ENCODE results near the gene CCDC152. TPM values are rescaled to one million over a fixed set of nuclear protein-coding genes. Genes with fewer than 3 reads are reported as not detected.

Gene CCDC152
- total RNA-seq, 5 donors from 2014 or later (not counting 1 experiment from before 2014, with no cell fraction given) = 3.6 to 6.5 (median 5.7) TPM

DNA sequence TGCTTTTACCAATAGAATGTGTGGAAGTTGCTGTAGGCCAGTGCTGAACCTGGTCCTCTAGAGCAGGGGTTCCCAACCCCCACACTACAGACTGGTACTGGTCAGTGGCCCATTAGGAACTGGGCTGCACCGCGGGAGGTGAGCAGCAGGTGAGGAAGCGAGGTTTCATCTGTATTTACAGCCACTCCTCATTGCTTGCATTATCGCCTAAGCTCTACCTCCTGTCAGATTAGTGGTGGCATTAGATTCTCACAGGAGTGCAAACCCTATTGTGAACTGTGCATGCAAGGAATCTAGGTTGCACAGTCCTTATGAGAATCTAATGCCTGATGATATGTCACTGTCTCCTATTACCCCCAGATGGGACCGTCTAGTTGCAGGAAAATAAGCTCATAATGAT is 6.1 kb upstream of the CCDC152 start:
- Histone ChIP-seq H3K4me1 (ENCODE audit: control insufficient read depth in 1 of 2, extremely low read depth in 1 of 2, insufficient read depth in 2 of 2, low read length in 2 of 2) (no peaks in the 10 kb centered on the region), H3K4me3 (ENCODE audit: control insufficient read depth in 1 of 2, extremely low read depth in 1 of 2, low read length in 1 of 2) (no peak overlapping the region), H3K9me3 (no peaks in the 10 kb centered on the region), H3K27ac (ENCODE audit: low read length) (no peak overlapping the region), H3K36me3 (ENCODE audit: control insufficient read depth in 2 of 2, extremely low read depth in 1 of 2, insufficient read depth in 1 of 2, low read length in 1 of 2) (no peaks in the 10 kb centered on the region), H3K27me3 (replicated peaks in 1 of 2; ENCODE audit: control insufficient read depth in 2 of 2, extremely low read depth in 1 of 2, insufficient read depth in 2 of 2, low read length in 1 of 2) (no peaks in the 10 kb centered on the region)
- H3K4me3 Mint-ChIP-seq = no peak overlapping the region
- H3K9me3 Mint-ChIP-seq = no peaks in the 10 kb centered on the region
- ChIA-PET POLR2A (interaction anchor here in 1 of 2 donors (0.6 kb wide), 1 partner anchor 31 kb away, joined by 3 read pairs; no protein-coding TSS in a partner anchor), CTCF (no interaction called here)
- WGBS (ENCODE audit: insufficient coverage) = 100% methylated on average over 2 of the region's 5 CpGs
- H3K4me1 Mint-ChIP-seq = peaks cover 0 to 16% (median 10%) of the 10 kb centered on the region in 3 donors
- no peaks in the 10 kb centered on the region for H3K27me3 Mint-ChIP-seq
- no peaks in the 10 kb centered on the region for H3K36me3 Mint-ChIP-seq
- H3K27ac Mint-ChIP-seq = no peak overlapping the region
- DNase-seq (no peak), ATAC-seq (replicated peaks in 1 of 4) (no peak)

DNA sequence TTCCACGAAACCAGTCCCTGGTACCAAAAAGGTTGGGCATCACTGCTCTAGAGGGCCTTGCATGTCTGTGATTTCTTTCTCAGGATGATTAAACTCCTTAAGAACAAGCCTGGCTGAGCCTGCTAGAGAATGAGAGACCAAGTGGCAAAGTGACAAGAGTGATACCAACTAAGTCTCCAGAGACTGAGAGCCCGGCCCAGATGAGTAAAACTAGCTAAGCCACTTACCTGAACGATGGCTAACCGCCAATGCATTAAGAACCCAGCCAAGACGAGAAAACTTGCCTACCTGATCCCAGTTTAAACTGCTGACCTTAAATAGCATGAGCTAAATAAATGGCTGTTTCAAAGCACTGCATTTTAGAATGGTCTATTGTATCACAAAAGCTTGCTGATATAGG is 5.6 kb upstream of the CCDC152 start:
- DNase-seq (no peak), ATAC-seq (replicated peaks in 1 of 4) (no peak)
- ChIA-PET POLR2A (interaction anchor here in 1 of 2 donors (0.6 kb wide), 1 partner anchor 30 kb away, joined by 3 read pairs; no protein-coding TSS in a partner anchor), CTCF (no interaction called here)
- Histone ChIP-seq H3K4me3 (ENCODE audit: control insufficient read depth in 1 of 2, extremely low read depth in 1 of 2, low read length in 1 of 2) (no peak overlapping the region), H3K27ac (ENCODE audit: low read length) (no peak overlapping the region), H3K9me3 (no peaks in the 10 kb centered on the region), H3K4me1 (ENCODE audit: control insufficient read depth in 1 of 2, extremely low read depth in 1 of 2, insufficient read depth in 2 of 2, low read length in 2 of 2) (no peaks in the 10 kb centered on the region), H3K36me3 (ENCODE audit: control insufficient read depth in 2 of 2, extremely low read depth in 1 of 2, insufficient read depth in 1 of 2, low read length in 1 of 2) (no peaks in the 10 kb centered on the region), H3K27me3 (replicated peaks in 1 of 2; ENCODE audit: control insufficient read depth in 2 of 2, extremely low read depth in 1 of 2, insufficient read depth in 2 of 2, low read length in 1 of 2) (no peaks in the 10 kb centered on the region)
- no peaks in the 10 kb centered on the region for H3K27me3 Mint-ChIP-seq
- H3K4me3 Mint-ChIP-seq = no peak overlapping the region
- H3K27ac Mint-ChIP-seq = no peak overlapping the region
- peaks cover 0 to 16% (median 10%) of the 10 kb centered on the region in 3 donors for H3K4me1 Mint-ChIP-seq
- H3K36me3 Mint-ChIP-seq = no peaks in the 10 kb centered on the region
- H3K9me3 Mint-ChIP-seq = no peaks in the 10 kb centered on the region
- no CpG with 5 or more reads among the region's 5 CpGs for WGBS (ENCODE audit: insufficient coverage)

DNA sequence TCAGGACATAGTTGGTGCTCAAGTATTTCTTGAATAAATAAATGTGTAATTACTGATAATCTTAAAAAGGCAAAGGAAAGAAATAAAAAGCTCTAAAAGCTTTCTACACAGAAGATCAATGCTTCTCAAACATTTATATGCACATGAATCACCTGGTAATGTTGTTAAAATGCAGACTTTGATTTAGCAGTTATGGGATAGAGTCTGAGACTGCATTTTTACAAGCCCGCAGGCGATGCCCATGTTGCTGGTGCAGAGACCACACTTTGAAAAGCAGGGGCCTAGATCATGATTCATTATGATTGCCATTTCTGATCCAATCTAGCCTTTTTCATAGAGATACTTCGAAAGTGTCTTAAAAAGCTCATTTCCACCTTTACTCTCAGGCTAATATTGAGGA is 3.5 kb upstream of the CCDC152 start:
- no peak for DNase-seq
- CTCF ChIA-PET = no interaction called here
- POLR2A ChIA-PET = no interaction called here
- ATAC-seq (replicated peaks in 1 of 4) = no peak
- Histone ChIP-seq H3K27ac (ENCODE audit: low read length) (no peak overlapping the region), H3K36me3 (ENCODE audit: control insufficient read depth in 2 of 2, extremely low read depth in 1 of 2, insufficient read depth in 1 of 2, low read length in 1 of 2) (no peaks in the 10 kb centered on the region), H3K9me3 (no peaks in the 10 kb centered on the region), H3K4me1 (ENCODE audit: control insufficient read depth in 1 of 2, extremely low read depth in 1 of 2, insufficient read depth in 2 of 2, low read length in 2 of 2) (peaks cover 0 to 6% of the 10 kb centered on the region in 2 experiments), H3K4me3 (ENCODE audit: control insufficient read depth in 1 of 2, extremely low read depth in 1 of 2, low read length in 1 of 2) (no peak overlapping the region), H3K27me3 (replicated peaks in 1 of 2; ENCODE audit: control insufficient read depth in 2 of 2, extremely low read depth in 1 of 2, insufficient read depth in 2 of 2, low read length in 1 of 2) (peaks cover 0 to 9% of the 10 kb centered on the region in 2 experiments)
- Mint-ChIP-seq H3K4me1 (peaks cover 13 to 24% (median 18%) of the 10 kb centered on the region in 3 donors), H3K9me3 (no peaks in the 10 kb centered on the region), H3K27ac (no peak overlapping the region), H3K4me3 (no peak overlapping the region), H3K27me3 (peaks cover 8% of the 10 kb centered on the region in 2 donors), H3K36me3 (no peaks in the 10 kb centered on the region)
- 100% methylated on average over 2 of the region's 3 CpGs for WGBS (ENCODE audit: insufficient coverage)

DNA sequence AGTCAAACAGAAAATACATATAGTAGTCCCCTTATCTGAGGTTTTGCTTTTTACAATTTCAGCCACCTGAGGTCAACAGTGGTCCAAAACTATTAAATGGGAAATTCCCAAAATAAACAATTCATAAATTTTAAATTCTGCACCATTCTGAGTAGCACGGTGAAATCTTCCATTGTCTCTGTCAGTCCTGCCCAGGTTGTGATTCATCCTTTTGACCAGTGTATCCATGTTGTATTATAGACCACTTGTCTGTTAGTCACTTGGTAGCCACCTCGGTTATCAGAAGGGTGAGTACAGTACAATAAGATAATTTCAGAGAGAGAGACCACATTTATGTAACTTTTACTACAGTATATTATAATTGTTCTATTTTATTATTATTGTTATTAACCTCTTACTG is 2.8 kb downstream of the CCDC152 start:
- Histone ChIP-seq H3K36me3 (ENCODE audit: control insufficient read depth in 2 of 2, extremely low read depth in 1 of 2, insufficient read depth in 1 of 2, low read length in 1 of 2) (no peaks in the 10 kb centered on the region), H3K27ac (ENCODE audit: low read length) (no peak overlapping the region), H3K4me1 (ENCODE audit: control insufficient read depth in 1 of 2, extremely low read depth in 1 of 2, insufficient read depth in 2 of 2, low read length in 2 of 2) (peaks cover 0 to 6% of the 10 kb centered on the region in 2 experiments), H3K4me3 (ENCODE audit: control insufficient read depth in 1 of 2, extremely low read depth in 1 of 2, low read length in 1 of 2) (no peak overlapping the region), H3K27me3 (replicated peaks in 1 of 2; ENCODE audit: control insufficient read depth in 2 of 2, extremely low read depth in 1 of 2, insufficient read depth in 2 of 2, low read length in 1 of 2) (peaks cover 0 to 9% of the 10 kb centered on the region in 2 experiments), H3K9me3 (no peaks in the 10 kb centered on the region)
- no peak for DNase-seq
- ChIA-PET POLR2A (no interaction called here), CTCF (no interaction called here)
- Mint-ChIP-seq H3K4me3 (no peak overlapping the region), H3K27me3 (peaks cover 14 to 19% of the 10 kb centered on the region in 2 donors), H3K9me3 (no peaks in the 10 kb centered on the region), H3K36me3 (peaks cover 4% of the 10 kb centered on the region), H3K27ac (no peak overlapping the region), H3K4me1 (peaks cover 13 to 17% (median 14%) of the 10 kb centered on the region in 3 donors)
- no peak for ATAC-seq (replicated peaks in 1 of 4)
- WGBS (ENCODE audit: insufficient coverage) = no CpG with 5 or more reads among the region's 2 CpGs

DNA sequence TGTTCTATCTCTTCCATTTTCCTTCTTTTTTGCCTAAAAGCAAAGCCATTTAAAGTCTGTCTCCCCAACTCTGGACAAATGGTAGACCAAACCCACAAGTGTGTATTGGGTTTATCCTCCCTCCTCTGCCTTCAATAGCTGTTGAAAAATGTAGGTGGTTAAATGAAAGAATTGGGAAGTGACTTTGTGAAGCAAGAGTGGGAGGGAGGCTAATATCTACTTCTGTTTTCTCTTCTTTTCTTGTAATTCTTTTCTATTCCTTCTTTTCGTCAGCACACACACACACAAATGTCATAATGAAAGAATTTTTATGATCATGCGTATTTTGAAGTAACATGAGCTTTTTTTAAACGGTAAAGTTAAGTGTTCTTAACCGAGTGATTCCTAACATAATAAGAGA is 3.8 kb downstream of the CCDC152 start:
- POLR2A ChIA-PET = no interaction called here
- H3K4me1 ChIP-seq (ENCODE audit: control insufficient read depth in 1 of 2, extremely low read depth in 1 of 2, insufficient read depth in 2 of 2, low read length in 2 of 2) = peaks cover 0 to 6% of the 10 kb centered on the region in 2 experiments
- H3K9me3 ChIP-seq = no peaks in the 10 kb centered on the region
- no peak overlapping the region for H3K27ac Mint-ChIP-seq
- ATAC-seq (replicated peaks in 1 of 4) = no peak
- no peak overlapping the region for H3K4me3 ChIP-seq (ENCODE audit: control insufficient read depth in 1 of 2, extremely low read depth in 1 of 2, low read length in 1 of 2)
- H3K36me3 Mint-ChIP-seq = peaks cover 4% of the 10 kb centered on the region
- H3K27me3 Mint-ChIP-seq = peaks cover 14 to 19% of the 10 kb centered on the region in 2 donors
- no peak overlapping the region for H3K27ac ChIP-seq (ENCODE audit: low read length)
- no peak overlapping the region for H3K4me3 Mint-ChIP-seq
- H3K4me1 Mint-ChIP-seq = peaks cover 13 to 17% (median 14%) of the 10 kb centered on the region in 3 donors
- no peak for DNase-seq
- H3K36me3 ChIP-seq (ENCODE audit: control insufficient read depth in 2 of 2, extremely low read depth in 1 of 2, insufficient read depth in 1 of 2, low read length in 1 of 2) = no peaks in the 10 kb centered on the region
- no peaks in the 10 kb centered on the region for H3K9me3 Mint-ChIP-seq
- WGBS (ENCODE audit: insufficient coverage) = no CpG with 5 or more reads among the region's 4 CpGs
- H3K27me3 ChIP-seq (replicated peaks in 1 of 2; ENCODE audit: control insufficient read depth in 2 of 2, extremely low read depth in 1 of 2, insufficient read depth in 2 of 2, low read length in 1 of 2) = peaks cover 0 to 9% of the 10 kb centered on the region in 2 experiments
- CTCF ChIA-PET = no interaction called here

DNA sequence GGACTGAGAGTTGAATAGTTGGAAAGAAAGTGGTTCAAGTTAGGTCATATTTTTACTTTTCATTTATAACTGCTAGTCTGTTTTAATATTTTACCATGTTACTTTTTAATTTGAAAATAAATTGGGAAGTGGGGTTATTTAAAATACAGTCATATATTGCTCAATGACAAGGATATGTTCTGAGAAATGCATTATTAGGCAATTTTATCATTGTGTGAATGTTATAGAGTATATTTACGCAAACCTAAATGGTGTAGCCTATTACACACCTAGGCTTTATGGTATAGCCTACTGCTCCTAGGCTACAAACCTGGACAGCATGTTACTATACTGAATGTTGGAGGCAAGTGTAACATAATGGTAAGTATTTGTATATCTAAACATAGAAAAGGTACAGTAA is 5.2 kb downstream of the CCDC152 start:
- Histone ChIP-seq H3K9me3 (no peaks in the 10 kb centered on the region), H3K4me1 (ENCODE audit: control insufficient read depth in 1 of 2, extremely low read depth in 1 of 2, insufficient read depth in 2 of 2, low read length in 2 of 2) (peaks cover 0 to 6% of the 10 kb centered on the region in 2 experiments), H3K27me3 (replicated peaks in 1 of 2; ENCODE audit: control insufficient read depth in 2 of 2, extremely low read depth in 1 of 2, insufficient read depth in 2 of 2, low read length in 1 of 2) (peaks cover 0 to 6% of the 10 kb centered on the region in 2 experiments), H3K4me3 (ENCODE audit: control insufficient read depth in 1 of 2, extremely low read depth in 1 of 2, low read length in 1 of 2) (no peak overlapping the region), H3K27ac (ENCODE audit: low read length) (no peak overlapping the region), H3K36me3 (ENCODE audit: control insufficient read depth in 2 of 2, extremely low read depth in 1 of 2, insufficient read depth in 1 of 2, low read length in 1 of 2) (no peaks in the 10 kb centered on the region)
- DNase-seq (no peak), ATAC-seq (replicated peaks in 1 of 4) (no peak)
- Mint-ChIP-seq H3K4me1 (peaks cover 9 to 14% (median 11%) of the 10 kb centered on the region in 3 donors), H3K9me3 (no peaks in the 10 kb centered on the region), H3K27ac (no peak overlapping the region), H3K4me3 (no peak overlapping the region), H3K36me3 (peaks cover 4% of the 10 kb centered on the region), H3K27me3 (peaks cover 10 to 19% of the 10 kb centered on the region in 2 donors)
- POLR2A ChIA-PET = interaction anchor here in 1 of 2 donors (0.6 kb wide), 1 partner anchor 441 kb away, joined by 3 read pairs; no protein-coding TSS in a partner anchor
- CTCF ChIA-PET = no interaction called here
- no CpG with 5 or more reads among the region's 1 CpG for WGBS (ENCODE audit: insufficient coverage)
